ENCODE data around the gene TUSC2.

The TUSC2 gene

GRCh38 chr3:50327943-50328691 is at the start of gene TUSC2:
Gene TUSC2, minus strand, starts transcription at chr3:50328223. Its CDS starts 124 bp downstream, at chr3:50328099.
- peak; percentile 97 for DNase-seq

GRCh38 chr3:50375258-50375931 is 47.4 kb upstream of the TUSC2 start:
- no peak for DNase-seq

- DNase-seq = no peak
Observed at GRCh38 chr3:50374363-50375257, 46.6 kb upstream of the TUSC2 start.

GRCh38 chr3:50373146-50374051 is 45.4 kb upstream of the TUSC2 start:
- no peak for DNase-seq

GRCh38 chr3:50372349-50372748 is 44.3 kb upstream of the TUSC2 start:
- no peak for DNase-seq

GRCh38 chr3:50371133-50371685 is 43.2 kb upstream of the TUSC2 start:
- DNase-seq = no peak

GRCh38 chr3:50370594-50370993 is 42.6 kb upstream of the TUSC2 start:
- DNase-seq = peak; percentile 80

GRCh38 chr3:50369012-50369670 is 41.1 kb upstream of the TUSC2 start:
- no peak for DNase-seq

- no peak for DNase-seq
Observed at GRCh38 chr3:50365842-50366220, 37.8 kb upstream of the TUSC2 start.

- peak; percentile 91 for DNase-seq
Observed at GRCh38 chr3:50365080-50365841, 37.2 kb upstream of the TUSC2 start.

GRCh38 chr3:50364573-50365079 is 36.6 kb upstream of the TUSC2 start:
- peak; percentile 65 for DNase-seq

GRCh38 chr3:50359760-50360110 is 31.7 kb upstream of the TUSC2 start:
- DNase-seq = no peak

GRCh38 chr3:50358911-50359759 is 31.1 kb upstream of the TUSC2 start, which contains the start of gene TMEM115:
Gene TMEM115, minus strand, starts transcription at chr3:50359521. Its CDS starts 458 bp downstream, at chr3:50359063.
- peak; percentile 99 for DNase-seq

GRCh38 chr3:50358355-50358910 is 30.4 kb upstream of the TUSC2 start:
- no peak for DNase-seq

GRCh38 chr3:50357481-50357880 is 29.5 kb upstream of the TUSC2 start:
- DNase-seq = no peak

- DNase-seq = no peak
Observed at GRCh38 chr3:50356553-50356952, 28.5 kb upstream of the TUSC2 start.

GRCh38 chr3:50355829-50356552 is 28.0 kb upstream of the TUSC2 start:
- no peak for DNase-seq

- no peak for DNase-seq
Observed at GRCh38 chr3:50354850-50355249, 26.8 kb upstream of the TUSC2 start.

Data from femur (tissue), 1 donor.